ENCODE results near the gene DNAJC13. TPM values are rescaled to one million over a fixed set of nuclear protein-coding genes. Genes with fewer than 3 reads are reported as not detected.

DNAJC13 gene
- total and polyA plus RNA-seq, 2 of the 8 experiments (the other 6 are each of a cell fraction or from before 2014, with no cell fraction given) = 7.9 to 28.8 TPM

- Histone ChIP-seq H4K20me1 (replicated peaks in 1 of 2; ENCODE audit: control insufficient read depth in 1 of 2, insufficient read depth in 2 of 2, low read length in 2 of 2) (no peaks in the 10 kb centered on the region), H3K4me3 (ENCODE audit: extremely low read depth in 1 of 4, insufficient read depth in 2 of 4, low read depth in 3 of 4, low read length in 4 of 4) (no peak overlapping the region), H2BK5ac (ENCODE audit: low read depth, low read length) (no peak overlapping the region), H2AK5ac (ENCODE audit: low read depth, low read length) (no peak overlapping the region), H3K4me1 (replicated peaks in 1 of 4; ENCODE audit: control insufficient read depth in 3 of 4, insufficient read depth in 4 of 4, low read length in 3 of 4) (no peaks in the 10 kb centered on the region), H2BK20ac (ENCODE audit: low read length) (no peak overlapping the region), H3K56ac (replicated peaks; ENCODE audit: insufficient read length, low read depth, low read length) (no peak overlapping the region), H4K5ac (ENCODE audit: insufficient read length, low read depth, low read length) (no peak overlapping the region), H3K23me2 (ENCODE audit: low read depth, low read length) (no peaks in the 10 kb centered on the region), H3K36me3 (ENCODE audit: control insufficient read depth in 2 of 4, insufficient read depth in 4 of 4, low read length in 3 of 4) (no peaks in the 10 kb centered on the region), H2BK120ac (replicated peaks; ENCODE audit: low read depth, low read length) (no peak overlapping the region), H3K27me3 (replicated peaks in 1 of 4; ENCODE audit: control insufficient read depth in 3 of 4, extremely low read depth in 1 of 4, insufficient read depth in 3 of 4, low read length in 3 of 4) (no peaks in the 10 kb centered on the region), H3K4ac (replicated peaks; ENCODE audit: insufficient read length, low read depth, low read length) (no peak overlapping the region), H3K79me1 (ENCODE audit: low read depth, low read length) (no peaks in the 10 kb centered on the region), H3K14ac (ENCODE audit: insufficient read length) (no peak overlapping the region), H4K8ac (ENCODE audit: extremely low read depth, insufficient read depth, low read length) (no peak overlapping the region), H2AFZ (ENCODE audit: low read length) (no peak overlapping the region), H3K9ac (replicated peaks in 1 of 4; ENCODE audit: extremely low read depth in 1 of 4, low read depth in 3 of 4, low read length in 3 of 4) (no peak overlapping the region), H3K18ac (ENCODE audit: extremely low read depth, low read length) (no peak overlapping the region), H2BK12ac (ENCODE audit: low read depth, low read length) (no peak overlapping the region), H3K27ac (ENCODE audit: low read depth, low read length) (no peak overlapping the region), H3K4me2 (ENCODE audit: insufficient read depth in 1 of 2, low read depth in 2 of 2, low read length in 2 of 2) (no peak overlapping the region), H4K91ac (replicated peaks; ENCODE audit: insufficient read length, low read length) (no peak overlapping the region), H3K23ac (ENCODE audit: insufficient read length) (no peak overlapping the region), H3K79me2 (ENCODE audit: control insufficient read depth in 1 of 2, insufficient read depth in 2 of 2, low read length in 2 of 2) (no peaks in the 10 kb centered on the region), H3K9me3 (ENCODE audit: insufficient read depth in 2 of 2, low read depth in 1 of 2, low read length in 1 of 2) (no peaks in the 10 kb centered on the region), H2BK15ac (ENCODE audit: low read length) (no peak overlapping the region)
- FAIRE-seq (no peak), DNase-seq (ENCODE audit: low read depth in 1 of 2, low spot score in 2 of 2) (no peak)
- POLR2A ChIA-PET (ENCODE audit: partially characterized antibody) = interaction anchor here (1.2 to 1.4 kb wide), 2 partner anchors 8 to 13 kb away, joined by 3 to 5 read pairs; no protein-coding TSS in a partner anchor
- CTCF ChIA-PET (ENCODE audit: partially characterized antibody) = interaction anchor here (1.2 to 6.7 kb wide), 7 partner anchors 10 to 85 kb away, joined by 3 to 45 read pairs (median 6); no protein-coding TSS in a partner anchor
- TF ChIP-seq SAP30 (IDR thresholded peaks at IDR 0.05; ENCODE audit: insufficient read depth, insufficient replicate concordance, low read length) (no peak), CREB1 (IDR thresholded peaks at IDR 0.05) (no peak), MAX (IDR thresholded peaks at IDR 0.05) (no peak), FOSL1 (IDR thresholded peaks at IDR 0.05; ENCODE audit: insufficient read depth, low read depth, low read length) (no peak), KDM4A (IDR thresholded peaks at IDR 0.05; ENCODE audit: low read depth, low read length, severe bottlenecking) (no peak)
Measured at GRCh38 chr3:132368962-132369361, 48.3 kb upstream of the DNAJC13 start.
